ENCODE data around the gene APBB2.

- TF ChIP-seq CTCF (IDR thresholded peaks at IDR 0.05) (no peak), POLR2A (IDR thresholded peaks at IDR 0.05) (no peak), EP300 (IDR thresholded peaks at IDR 0.05) (no peak)
These were observed 306.0 kb downstream of the APBB2 start for GRCh38 chr4:40908297-40908696.

All from tibial nerve (tissue), 4 donors.